GM12872 (cell line): ENCODE results near the gene OXT.

Experiments used
- CTCF ChIP-seq: IDR thresholded peaks from 3 replicates; pipeline ENCODE4 v1.5.1; 2011; ENCODE audit warnings: low read depth, mild to moderate bottlenecking, low read length, moderate library complexity; ENCODE audit not compliant: insufficient read depth

The OXT gene

GRCh38 chr20:3071610-3072529 lies at the start of gene OXT:
Gene OXT, plus strand, starts transcription at chr20:3071620. Its CDS starts 36 bp downstream, at chr20:3071656.
- TF ChIP-seq CTCF, result no peak

- TF ChIP-seq CTCF, result no peak
Observed at GRCh38 chr20:3021777-3022176, 49.6 kb upstream of the OXT start.

- no peak for TF ChIP-seq CTCF
Observed at GRCh38 chr20:3027987-3028386, 43.4 kb upstream of the OXT start.

- TF ChIP-seq CTCF, result no peak
Observed at GRCh38 chr20:3031524-3032147, 39.8 kb upstream of the OXT start.

DNA sequence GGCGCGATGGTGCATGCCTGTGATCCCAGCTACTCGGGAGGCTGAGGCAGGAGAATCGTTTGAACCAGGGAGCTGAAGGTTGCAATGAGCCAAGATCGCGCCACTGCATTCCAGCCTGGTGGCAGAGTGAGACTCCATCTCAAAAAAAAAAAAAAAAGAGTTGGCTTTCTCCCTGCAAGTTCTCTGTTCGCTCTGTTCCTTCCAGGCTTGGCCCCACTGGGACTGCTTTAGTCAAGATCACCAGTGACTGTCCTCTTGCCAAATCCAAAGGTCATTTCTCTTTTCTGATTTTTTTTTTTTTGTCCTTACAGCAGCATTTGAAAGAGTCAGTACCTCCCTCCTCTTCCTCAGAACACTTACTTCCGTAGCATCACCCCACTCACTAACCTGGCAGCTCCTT lies 38.8 kb upstream of the OXT start:
- no peak for TF ChIP-seq CTCF

GRCh38 chr20:3037654-3038053 lies 33.8 kb upstream of the OXT start:
- no peak for TF ChIP-seq CTCF

- no peak for TF ChIP-seq CTCF
Observed at GRCh38 chr20:3038454-3038853, 33.0 kb upstream of the OXT start.
